ENCODE measurements around the gene BRK1. TPM values are rescaled to one million over a fixed set of nuclear protein-coding genes. Genes with fewer than 3 reads are reported as not detected.

BRK1 gene
- total RNA-seq, 1 donor from 2014 or later, result 136 TPM

Other genes with a start within 250 kb of the BRK1 start
- gene CIDEC, start 235.4 kb upstream of the BRK1 start, total RNA-seq, result not detected in 2 replicates
- 31.7 and 33.6 TPM in 2 replicates for gene JAGN1, start 225.1 kb upstream of the BRK1 start, total RNA-seq
- 3.7 and 4.6 TPM in 2 replicates for gene IL17RE, start 212.8 kb upstream of the BRK1 start, total RNA-seq
- gene IL17RC, start 198.6 kb upstream of the BRK1 start, total RNA-seq, result 20.1 and 23.9 TPM in 2 replicates
- 18.8 and 26.2 TPM in 2 replicates for gene CRELD1, start 181.8 kb upstream of the BRK1 start, total RNA-seq
- 2.2 and 2.4 TPM in 2 replicates for gene PRRT3, start 163.3 kb upstream of the BRK1 start, total RNA-seq
- 59.7 and 61.0 TPM in 2 replicates for gene EMC3, start 128.8 kb upstream of the BRK1 start, total RNA-seq
- 2.8 and 3.7 TPM in 2 replicates for gene FANCD2, start 89.2 kb upstream of the BRK1 start, total RNA-seq
- not detected in 2 replicates for gene FANCD2OS, start 7.4 kb upstream of the BRK1 start, total RNA-seq
- 34.6 and 39.1 TPM in 2 replicates for gene VHL, start 26.1 kb downstream of the BRK1 start, total RNA-seq
- gene IRAK2, start 49.2 kb downstream of the BRK1 start, total RNA-seq, result 2.0 and 2.1 TPM in 2 replicates
- 28.8 and 29.5 TPM in 2 replicates for gene TATDN2, start 132.8 kb downstream of the BRK1 start, total RNA-seq
- gene GHRL, start 177.3 kb downstream of the BRK1 start, total RNA-seq, result not detected in 2 replicates
- gene SEC13, start 205.4 kb downstream of the BRK1 start, total RNA-seq, result 233 and 245 TPM in 2 replicates